Lung microvascular endothelial cell (primary cell): Measurements from ENCODE around the gene COL5A2. TPM values are rescaled to one million over a fixed set of nuclear protein-coding genes. Genes with fewer than 3 reads are reported as not detected.
A peak's percentile ranks its signal among the peaks of the same experiment; 100 is the strongest.

Source experiments
- DNase-seq, 2 donors: peaks; one replicate each; pipeline versions ENCODE4 v3.0.0 to v3.0.0-alpha.2; 2010; ENCODE audit warnings: low read depth in 2 of 2
- total RNA-seq: library from RNA; depleted of rRNA; stranded (reverse); fragments of >200 nt; gene quantifications from 2 replicates; pipeline ENCODE4 v1.2.1, GENCODE V29; 2014

COL5A2 gene
- total RNA-seq, 1 donor from 2014 or later: 36.5 TPM

DNA sequence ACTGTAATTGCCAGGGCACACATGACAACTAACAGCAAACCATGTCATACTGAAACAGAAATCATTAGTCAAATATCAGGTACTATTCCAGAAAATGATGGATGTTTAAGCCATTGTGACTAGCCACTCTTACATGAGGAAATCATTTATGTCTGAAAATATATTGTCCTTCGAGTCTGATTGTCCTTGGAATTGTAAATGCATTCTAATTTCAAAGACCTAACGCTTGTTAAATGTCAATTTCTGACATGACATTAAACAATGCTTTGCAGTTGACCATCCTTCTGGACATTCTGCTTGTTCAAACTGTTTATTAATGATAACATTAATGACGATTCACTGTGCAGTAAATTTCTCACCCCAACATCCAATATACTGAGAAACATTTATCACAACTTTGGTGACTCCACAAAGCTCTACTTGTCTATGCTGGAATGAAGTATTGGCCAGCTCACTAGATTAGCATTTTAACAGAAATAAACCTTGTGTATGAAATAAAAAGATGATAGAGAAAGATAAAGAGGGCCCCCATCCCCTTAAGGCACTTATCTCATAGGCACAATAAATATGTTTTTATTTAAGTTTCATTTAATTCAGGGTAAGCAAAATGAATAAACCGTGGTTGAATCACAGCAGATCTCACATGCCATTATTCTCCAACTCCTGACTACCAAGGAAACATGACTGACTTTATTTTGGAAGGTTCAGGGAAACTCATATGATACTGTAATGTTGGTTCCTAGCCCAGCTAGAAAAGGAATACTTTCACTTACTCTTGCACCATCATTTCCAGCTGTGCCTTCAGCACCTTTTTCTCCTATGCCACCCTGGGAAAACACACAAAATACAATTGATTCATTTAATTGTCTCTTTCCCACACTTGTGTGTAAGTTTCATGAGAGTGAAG is 123.1 kb downstream of the COL5A2 start:
- no peak for DNase-seq

DNA sequence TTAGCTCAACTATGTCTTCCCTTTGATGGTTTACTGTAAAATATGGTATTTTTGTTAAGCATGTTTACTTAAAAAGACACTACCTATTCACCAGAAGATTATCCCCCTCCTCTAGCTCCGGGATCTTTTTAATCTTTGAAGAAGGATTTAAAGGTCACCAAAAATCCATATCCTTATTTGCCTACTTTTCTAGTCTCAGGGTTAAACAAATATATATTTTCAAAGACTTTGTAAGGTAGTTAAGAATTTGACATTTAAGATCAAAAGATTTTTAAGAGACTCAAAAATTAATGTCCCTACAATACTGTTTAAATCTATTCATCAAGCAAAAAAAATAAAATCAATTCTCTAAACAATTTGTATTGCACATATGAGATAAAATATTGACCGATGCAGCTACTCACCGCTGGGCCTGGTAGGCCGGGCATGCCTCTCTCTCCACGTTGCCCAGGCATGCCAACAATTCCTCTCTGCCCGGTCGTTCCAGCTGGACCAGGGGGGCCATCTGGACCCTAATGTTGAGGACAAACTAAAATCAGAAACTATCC is 129.3 kb downstream of the COL5A2 start:
- no peak for DNase-seq

DNA sequence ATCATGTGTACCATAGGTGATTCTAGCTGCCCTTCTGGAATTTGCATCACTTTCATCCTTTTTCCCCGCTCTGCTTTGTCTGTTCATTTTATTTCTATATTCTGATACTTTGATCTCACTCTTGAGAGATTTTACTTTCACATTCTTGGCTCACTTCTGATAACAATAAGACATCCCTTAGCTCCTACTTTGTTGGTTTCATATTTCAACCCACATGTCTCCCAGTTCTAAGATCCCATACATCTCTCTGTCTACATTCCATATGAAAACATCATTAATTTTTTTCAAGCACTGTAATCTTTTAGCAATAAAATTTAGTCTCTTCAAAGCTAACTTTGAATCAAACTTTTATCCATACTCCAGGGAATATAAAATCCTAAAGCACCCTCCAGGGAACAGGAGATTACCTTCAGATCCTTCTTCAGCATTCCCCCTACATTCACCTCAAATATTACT is 129.8 kb downstream of the COL5A2 start:
- no peak for DNase-seq

DNA sequence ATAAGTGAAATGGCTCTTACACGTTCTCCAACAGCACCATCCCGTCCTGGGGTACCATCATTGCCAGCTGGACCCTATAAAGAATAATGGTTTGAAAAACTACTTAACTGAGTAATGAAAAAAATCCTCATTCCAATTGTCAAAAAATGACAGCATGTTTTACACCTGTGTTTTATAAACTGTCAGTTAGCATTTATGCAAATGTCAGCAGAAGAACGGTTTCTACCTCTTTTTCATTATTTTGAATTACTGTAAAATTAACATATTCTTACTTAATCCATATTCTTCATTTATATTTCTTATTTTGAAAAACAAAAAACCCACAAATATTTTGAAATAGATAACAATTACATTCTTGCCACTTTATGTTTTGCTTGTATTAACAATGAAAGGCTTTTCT is 131.4 kb downstream of the COL5A2 start:
- DNase-seq: no peak

DNA sequence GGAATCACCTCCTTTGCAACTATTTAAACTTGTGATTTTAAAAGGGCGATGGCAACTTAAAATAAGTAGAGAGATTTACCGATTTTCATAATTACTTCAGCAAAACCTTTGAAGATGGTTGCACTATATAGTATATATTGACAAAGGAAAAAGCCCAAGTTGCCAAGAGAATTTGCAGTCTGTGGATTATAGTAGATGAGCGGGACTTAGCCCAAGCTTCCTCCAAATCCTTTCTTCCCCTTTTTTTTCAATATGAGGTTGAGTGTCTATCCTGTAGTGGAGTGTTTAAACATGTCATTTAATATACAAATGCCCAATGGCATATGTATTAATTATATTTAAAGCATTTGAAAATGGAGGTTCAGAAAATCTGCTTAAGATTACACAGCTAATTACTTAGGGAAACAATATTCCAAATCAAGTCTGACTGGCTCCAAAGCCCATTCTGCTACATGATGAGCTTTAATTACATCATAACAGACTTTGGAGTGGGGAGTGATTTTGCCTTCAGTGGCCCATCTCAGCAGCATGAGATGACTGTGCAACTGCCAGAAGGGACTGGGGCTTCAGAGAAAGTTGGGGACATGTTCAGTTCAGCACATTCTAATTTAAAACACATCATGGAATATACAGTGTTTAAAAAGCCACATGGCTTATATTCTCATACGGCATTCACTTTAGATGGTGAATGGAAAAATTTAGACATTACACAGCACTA is 132.2 kb downstream of the COL5A2 start:
- DNase-seq: no peak

DNA sequence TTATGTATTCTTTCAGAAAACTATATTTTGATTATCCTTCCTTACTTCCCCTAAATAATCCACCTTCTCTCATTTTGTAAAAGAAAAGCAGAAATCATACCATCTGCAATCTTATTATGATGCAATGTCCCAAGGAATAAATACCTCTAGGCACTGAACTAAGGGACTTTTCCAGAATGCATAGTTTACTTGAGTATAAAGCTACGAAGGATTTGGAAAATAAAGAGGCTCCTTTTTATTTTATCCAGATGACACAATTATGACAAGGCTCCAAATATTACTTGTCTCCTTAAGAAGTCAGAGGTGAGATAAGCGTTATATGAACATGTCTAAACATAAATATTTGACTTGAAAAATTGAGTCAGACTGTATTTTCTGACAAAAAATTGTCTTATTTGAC is 133.2 kb downstream of the COL5A2 start:
- DNase-seq: no peak

DNA sequence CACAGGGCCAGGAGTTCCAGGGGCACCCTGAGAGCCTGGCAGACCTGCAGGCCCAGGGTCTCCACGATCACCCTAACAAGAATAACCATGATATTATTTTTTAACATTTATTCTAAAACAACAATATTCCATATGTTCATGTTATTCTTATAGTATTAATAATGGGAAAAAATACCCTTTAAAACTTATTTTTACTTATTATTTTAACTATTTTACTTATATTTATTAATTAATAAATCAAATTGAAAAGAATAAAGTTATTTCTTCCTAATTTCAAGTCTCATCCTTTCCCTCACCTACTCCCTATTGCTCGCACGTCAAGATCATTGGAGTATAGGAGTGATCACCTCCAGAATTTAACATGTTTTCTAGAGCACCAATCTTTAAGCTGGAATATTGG is 133.7 kb downstream of the COL5A2 start:
- DNase-seq: no peak

DNA sequence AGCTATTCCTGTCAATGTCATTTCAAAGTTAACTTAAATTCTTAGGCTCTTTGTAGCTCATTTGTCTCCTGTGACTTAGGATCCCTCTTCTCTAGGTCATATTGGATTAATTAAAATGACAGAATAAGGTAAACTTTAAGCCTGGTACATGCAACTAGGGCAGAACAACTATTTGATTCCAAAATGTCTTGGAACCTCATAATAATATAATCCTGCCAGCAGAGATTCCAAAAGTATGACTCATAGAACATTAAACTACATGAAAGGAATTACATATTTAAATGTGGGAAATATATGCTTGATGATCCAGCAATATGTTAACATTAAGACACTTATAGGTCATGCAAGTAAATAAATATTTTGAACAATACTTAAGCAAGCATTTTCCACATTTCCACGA is 142.0 kb downstream of the COL5A2 start:
- peak; percentile 1 to 21 for DNase-seq

DNA sequence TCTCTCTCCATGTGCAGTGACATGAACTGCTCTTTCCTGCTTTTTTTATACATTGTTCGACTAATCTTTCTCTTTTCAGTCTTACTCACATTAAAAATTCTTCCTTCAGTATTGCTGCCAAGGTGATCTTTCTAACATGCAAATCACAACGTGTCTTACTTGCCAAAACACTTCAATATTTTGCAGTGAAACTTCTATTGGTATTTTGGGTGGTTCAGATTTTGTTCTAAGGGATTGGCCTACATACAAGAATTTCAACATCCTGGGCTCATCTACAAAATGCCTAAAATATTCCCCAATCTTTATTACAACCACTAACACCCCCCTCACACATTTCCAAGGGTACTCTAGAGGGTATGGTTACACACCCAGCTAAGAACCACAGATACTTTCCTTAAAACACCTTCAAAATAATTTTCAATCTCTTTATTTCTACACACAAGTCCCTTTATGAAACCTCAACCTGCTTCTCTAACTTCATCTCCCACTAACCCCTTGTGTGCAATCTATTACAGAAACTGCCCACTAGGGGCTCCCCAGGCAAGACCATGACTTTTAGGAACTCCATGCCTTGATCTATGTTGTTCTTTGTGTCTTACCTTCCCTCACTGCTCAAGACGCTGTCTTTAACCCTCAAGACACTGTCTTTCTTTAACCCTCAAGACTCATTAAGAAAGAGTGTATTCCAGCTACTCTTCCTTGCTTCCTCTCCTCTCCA is 154.5 kb downstream of the COL5A2 start:
- no peak for DNase-seq

DNA sequence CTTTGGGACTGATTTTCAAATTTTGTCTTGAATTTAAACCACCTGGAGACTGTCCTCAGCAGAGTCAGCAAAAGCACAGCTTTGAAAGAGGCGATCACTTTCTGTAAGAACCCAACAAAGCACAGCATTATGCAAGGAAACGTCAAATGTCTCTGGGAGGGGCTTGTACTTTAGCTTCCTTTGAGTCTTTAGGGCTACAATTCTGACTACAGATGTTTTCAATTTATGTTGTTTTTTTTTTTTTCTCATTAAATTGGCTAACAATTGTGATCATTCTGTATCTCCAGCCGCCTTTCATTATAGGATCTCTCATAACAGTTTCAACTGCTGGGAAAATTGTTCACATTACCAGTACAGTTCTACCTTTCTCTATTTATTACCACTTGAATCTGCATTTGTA is 157.1 kb downstream of the COL5A2 start:
- no peak for DNase-seq

DNA sequence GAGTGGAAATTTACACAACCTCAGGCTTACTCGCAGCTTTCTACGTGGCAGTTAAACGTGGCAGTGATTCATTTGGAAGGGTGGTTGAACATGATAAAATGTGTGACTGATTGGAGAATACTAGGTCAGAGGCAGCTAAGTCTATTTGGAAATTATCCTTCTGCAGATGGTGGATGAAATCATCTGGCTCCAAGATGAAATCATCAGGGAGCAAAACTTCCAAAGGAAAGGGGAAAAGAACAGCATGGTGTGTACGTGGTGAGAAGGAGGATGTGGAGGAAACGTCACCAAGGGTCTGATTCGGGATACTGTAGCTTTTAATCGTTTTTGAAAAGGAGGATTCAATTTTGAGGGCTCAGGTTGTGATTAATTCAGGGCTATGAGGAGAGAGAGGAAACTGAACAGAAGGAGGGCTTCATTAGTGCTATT is 157.5 kb downstream of the COL5A2 start:
- DNase-seq: peak in 1 of 2 donors; percentile 30

DNA sequence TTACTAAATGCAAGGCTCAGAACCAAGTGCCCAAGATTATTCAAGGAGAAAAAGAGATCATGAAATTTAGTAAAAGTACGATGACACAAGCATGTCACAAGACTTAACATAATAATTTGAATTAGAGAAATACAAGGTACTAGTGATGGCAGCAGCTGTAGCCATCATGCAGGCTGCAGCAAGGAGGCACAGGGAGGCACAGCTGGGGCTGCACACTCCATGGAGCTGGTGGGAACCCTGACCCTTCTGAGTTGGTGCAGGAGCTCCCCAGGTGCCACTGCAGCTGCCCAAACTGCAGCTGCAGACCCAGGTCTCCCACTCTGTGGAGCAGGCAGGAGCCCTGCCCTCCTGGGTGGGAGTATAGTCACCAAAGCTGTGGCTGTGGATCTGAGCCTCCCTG is 159.4 kb downstream of the COL5A2 start:
- no peak for DNase-seq

DNA sequence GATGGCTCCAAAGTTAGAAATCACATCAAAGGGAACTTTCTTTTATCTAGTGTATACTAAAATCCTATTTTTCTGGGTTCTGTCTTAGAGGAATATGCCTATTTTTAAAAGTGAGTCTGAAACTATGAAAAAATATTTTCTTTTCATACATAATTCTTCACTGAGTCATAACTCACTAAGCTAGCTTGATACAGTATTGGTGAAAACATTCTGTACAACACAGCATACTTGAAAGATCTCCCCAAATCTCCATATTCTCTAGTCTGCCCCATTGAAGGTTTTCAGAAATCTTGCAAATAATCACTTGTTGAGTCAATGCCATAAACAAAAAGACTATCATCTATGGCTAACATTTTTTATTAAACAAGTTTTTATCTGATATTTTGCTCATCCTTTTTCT is 160.9 kb downstream of the COL5A2 start:
- DNase-seq: no peak

DNA sequence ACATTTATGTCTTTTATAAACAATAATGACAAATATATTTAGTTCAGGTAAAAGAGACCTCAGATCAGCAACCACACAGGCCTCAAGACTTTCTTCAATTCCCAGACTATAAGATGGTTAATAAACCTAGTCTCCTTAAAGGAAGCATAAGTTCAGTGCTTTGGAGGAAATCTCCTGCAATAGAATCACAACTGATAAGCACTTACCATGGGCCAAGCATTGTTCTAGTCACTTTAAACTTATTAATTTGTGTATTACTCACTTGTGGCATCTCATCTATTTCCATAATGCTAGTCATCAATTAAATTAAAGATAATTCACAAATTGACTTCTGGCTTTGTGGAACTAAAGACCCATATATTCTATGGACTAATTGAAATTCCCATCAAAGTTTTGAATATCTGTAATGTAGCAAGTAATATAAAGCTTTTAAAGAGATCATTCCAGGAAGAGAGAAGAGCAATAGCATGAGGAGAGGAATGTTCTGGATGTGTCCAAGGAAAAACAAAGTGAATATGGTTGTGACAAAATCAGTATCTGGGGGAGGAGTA is 163.2 kb downstream of the COL5A2 start:
- DNase-seq: peak in 1 of 2 donors; percentile 23

DNA sequence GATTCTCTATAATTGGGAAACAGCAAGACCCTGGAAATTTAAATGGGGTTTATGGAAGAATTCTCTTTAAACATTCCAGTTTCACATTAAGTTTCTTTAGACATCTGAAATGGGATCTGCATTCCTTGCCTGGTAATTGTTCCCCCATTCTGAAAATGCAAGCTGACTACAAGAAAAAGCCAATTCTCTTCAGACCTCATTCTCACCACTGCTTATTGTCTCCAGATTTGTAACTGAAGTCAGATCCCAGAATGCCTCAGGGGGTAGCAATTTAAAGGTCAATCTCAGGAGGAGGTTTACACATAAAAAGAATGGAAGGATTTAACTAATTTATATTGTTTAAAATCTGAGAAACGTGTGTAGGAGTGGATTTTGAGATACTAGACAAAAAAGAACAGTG is 164.2 kb downstream of the COL5A2 start:
- no peak for DNase-seq

DNA sequence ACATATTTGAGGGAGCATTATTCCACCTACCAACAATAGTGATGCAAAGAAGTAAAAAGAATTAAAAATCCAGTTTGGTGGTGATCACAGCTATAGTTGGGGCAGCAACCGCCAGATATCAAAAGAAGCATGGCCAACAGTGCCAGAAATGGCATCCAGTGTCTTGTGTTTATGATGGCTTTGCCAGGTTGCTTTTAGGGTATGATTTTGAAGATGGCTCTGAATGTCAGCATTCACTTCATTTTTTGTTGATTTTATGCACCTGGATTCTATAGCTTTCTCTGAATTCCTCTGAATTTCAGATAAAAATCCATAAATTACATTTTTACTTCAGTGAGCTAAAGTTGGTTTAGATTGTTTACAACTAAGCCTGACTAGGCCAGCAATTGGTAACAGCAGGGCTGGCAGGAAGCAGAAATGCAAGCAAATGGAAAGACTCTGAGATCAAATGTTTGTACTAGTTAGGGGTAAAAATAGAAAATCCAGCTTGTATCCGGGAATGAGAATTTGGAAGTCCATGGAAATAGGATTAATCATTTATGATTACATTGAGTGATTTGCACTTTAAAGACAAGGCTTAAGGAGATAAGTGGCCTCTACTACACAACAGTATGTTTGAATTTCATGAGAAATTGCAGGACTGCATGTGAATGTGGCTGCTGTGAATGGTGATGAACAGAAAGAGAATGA is 165.0 kb downstream of the COL5A2 start:
- peak; percentile 35 to 59 for DNase-seq

DNA sequence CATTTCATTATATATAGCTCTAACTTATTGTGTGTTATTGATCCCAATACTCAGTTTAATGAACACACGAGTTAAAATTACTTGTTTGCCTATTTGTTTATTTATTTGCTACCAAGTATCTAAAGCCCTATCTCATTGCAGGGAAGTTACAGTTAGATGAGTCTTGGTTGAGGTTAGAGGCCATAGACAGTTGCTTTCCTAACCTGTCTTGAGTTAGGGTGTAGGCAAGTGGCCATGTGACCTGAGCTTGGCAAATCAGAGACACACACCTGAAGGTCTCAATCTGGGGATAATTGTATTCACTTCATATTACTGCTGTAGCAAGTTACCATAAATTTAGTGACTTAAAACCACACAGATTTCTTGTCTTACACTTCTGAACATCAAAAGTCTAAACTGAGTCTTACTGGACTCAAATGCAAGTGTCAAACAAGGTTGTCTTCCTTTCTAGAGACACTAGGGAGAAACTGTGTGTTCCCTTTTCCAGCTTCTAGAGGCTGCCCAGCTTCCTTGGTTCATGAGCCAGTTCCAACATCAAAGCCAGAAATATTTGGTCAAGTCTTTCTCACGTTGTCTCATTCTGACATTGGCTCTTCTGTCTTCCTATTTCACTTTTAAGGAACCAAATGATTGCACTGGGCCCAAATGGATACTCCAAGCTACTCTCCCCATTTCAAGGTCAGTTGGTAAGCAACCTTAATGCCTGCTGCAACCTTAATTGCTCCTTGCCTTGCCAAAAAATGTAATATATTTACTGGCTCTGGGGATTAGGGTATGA is 165.7 kb downstream of the COL5A2 start:
- no peak for DNase-seq

DNA sequence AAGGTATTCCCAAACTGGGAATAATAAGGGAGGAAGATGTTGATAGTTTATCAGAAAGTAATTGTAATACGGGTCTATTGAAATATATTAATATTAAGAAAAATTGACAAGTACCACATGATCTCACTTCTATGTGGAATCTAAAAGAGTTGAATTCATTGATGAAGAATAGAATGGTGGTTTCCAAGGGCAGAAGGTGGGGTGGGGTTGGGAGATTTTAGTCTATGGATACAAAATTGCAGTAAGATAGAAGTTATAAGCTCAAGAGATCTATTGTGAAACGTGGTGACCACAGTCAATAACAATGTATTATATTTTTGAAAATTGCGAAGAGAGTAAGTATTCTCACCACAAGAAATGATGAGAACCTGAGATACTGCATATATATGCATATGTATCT is 166.5 kb downstream of the COL5A2 start:
- DNase-seq: no peak

DNA sequence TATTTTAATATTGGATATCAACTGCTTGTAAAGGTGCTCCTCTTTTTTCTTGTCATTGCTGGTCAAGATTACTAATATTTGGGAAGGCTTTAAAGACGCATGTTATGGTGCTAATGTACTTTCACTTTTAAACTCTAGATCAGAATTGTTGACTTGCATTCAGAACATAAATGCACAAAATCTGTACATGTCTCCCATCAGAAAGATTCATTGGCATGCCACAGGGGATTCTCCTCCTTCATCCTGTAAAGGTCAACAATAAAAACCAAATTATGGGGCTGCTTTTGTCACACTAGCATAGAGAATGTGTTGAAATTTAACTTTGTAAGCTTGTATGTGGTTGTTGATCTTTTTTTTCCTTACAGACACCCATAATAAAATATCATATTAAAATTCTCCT is 167.2 kb downstream of the COL5A2 start:
- DNase-seq: no peak

DNA sequence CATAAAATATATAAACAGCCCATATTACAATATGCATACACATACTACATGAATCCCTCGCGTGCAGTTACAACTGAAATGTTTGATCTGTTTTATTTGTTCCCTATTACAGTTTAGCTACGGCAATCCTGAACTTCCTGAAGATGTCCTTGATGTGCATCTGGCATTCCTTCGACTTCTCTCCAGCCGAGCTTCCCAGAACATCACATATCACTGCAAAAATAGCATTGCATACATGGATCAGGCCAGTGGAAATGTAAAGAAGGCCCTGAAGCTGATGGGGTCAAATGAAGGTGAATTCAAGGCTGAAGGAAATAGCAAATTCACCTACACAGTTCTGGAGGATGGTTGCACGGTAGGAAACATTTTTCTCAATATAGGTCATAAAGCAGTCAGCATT is 169.0 kb downstream of the COL5A2 start:
- no peak for DNase-seq
